ENCODE results near the gene MYO9B.

The MYO9B gene

DNA sequence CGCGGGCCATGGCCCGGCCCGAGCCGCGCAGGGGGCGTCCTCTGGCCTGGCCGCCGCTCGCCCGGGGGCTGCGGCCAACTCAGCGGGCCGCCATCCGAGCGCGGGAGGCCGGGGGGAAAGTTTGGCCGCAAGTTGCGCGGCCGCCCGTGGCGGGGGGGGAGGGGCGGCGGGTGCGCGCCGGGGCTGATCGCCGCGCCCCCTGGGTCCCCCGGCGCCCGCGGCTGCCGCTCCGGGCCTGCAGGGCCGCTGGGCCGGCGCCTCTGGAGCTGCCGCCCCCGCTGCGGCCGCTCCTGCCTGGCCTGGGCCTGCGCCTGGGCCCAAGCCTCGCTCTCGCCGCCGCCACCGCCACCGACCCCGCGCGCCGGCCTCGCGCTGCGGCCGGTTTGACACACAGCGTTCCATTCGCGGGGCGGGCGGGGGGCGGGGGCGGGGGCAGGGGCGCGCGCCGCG, 170.0 kb downstream of the MYO9B start, which contains the start of gene NR2F6:
NR2F6 (minus strand) TSS at position 385 of the 450 bp plus-strand sequence. CDS start 699 bp downstream, outside the sequence.
- DNase-seq: no peak

DNA sequence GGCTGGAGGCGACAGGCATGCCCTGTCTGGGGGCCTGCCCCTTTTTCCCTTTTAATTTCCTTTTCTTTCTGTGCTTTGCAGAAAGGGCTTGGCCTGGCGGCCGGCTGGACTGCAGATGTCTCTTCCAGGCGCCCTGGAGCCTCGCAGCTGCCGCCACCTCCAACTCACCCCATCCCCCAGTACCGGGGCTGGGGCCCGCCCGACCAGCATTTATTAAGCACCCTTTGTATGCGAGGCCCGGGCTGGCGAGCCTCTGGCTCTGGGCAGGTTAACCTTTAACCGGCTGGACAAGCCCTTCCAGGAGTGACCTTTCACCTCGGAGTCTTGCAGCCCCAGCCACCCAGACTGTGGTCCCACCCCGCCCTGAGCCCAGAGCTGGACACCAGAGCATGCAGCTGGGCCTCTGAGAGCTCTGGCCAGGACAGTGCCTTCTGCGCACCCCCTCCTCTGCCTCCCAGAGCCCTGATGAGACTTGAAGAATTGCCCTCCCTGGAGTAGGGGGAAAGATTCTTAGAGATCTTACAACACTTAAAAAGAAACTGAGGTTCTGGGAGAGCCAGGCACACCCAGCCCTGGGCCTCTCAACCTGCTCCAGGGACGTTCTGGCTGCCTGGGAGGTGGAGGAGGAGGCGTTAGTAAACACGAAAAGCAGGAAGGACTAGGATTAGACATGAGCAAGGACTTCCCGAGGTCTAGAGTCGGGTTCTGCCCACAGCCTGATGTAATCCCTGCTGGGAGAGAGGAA, 171.3 kb downstream of the MYO9B start:
- no peak for DNase-seq

DNA sequence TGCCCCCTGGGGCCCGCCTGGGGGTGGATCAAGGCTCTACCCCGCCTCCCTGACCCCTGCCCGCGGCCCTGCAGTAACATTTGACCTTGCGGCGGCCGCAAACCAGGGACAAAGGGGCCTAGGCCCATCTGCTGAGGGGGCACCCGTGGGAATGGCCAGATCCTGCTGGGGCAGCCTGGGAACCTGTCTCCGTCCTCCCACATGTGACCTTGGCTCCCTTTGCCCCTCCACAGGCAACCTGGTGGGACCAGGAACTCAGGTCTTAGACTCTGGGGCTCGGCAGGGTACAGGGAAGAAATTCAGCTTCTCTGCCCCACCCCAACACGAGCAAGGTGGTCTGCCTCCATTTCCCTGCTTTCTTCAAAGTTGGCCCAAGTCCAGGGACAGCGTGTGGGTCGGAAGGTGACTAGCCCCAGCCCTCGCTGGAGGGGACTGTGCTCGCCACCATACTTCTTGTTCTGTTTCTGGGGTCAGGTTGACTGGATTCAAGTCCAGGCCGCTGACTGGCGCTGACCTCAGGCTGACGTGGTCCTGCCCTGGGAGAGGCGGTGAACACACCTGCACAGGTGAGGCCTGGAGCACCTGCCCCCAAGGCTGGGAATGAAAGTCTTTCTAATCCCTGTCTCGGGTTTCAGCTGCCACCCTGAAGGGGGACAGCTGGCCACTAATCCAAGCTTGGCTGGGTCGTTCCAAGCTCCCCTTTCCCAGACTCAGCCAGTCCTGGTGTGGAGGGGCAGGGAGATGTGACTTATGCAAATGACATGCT, 172.6 kb downstream of the MYO9B start:
- DNase-seq: peak; percentile 39 to 69

DNA sequence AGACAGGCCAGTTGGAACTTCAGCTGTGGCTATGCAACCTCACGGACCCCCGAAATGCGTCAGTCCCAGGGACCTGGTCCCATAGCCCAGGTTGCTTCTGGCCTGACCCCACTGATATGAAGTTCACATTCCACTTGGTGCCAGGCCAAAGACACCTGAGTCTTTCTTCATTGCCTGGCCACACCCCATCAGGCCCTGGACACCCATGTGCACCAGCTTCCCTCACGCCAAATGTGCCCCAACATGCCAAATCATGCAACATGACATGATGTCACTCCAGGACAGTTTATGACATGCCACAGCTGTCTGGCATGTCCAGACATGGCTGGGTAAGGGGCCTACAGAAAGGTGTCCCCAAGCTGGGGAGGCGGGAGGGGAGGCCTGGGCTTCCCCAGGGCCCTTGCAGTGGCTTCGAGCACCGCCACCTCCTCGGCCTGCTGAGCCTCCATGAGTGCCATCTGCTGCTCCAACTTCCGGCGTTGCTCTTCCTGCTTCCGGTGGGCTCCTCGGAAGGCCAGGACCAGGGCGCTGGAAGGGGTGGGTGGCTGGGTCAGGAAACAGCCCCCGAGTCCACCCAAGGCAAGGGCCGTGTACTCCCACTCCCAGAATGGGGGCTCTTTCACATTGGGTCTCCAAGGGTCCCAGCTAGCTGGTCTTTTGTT, 174.4 kb downstream of the MYO9B start:
- DNase-seq: no peak

DNA sequence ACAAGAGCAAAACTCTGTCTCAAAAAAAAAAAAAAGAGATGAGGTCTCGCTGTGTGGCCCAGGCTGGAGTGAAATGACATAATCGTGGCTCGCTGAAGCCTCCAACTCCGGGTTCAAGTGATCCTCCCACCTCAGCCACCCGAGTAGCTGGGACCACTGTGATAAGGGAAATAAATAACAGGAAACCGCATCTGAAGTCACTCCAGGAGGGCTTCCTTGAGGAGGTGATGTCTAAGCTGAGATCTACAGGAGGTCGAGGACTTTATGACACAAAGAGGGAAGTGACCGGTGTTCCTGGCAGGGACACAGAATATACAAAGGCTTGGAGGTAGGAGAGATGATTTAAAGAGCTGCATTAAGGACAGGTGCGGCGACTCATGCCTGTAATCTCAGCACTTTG, 179.1 kb downstream of the MYO9B start:
- DNase-seq: no peak

DNA sequence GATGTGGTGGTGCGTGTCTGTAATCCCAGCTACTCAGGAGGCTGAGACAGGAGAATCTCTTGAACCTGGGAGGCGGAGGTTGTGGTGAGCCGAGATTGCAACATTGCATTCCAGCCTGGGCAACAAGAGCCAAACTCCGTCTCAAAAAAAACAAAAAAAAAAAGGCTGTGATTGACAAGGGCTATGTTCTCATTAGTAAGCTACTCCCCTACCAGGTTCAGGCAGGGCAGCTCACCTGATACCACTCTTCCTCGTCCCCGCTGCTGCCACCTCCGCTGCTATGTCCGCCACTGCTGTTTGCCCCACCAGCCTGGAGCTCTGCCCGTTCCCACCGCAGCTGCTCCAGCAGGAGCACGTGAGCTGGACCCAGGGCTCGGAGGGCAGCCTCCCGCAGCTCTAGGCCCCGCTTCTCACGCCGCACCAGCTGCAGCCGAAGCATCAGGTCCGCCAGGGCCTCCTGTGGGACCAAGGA, 179.6 kb downstream of the MYO9B start:
- no peak for DNase-seq

DNA sequence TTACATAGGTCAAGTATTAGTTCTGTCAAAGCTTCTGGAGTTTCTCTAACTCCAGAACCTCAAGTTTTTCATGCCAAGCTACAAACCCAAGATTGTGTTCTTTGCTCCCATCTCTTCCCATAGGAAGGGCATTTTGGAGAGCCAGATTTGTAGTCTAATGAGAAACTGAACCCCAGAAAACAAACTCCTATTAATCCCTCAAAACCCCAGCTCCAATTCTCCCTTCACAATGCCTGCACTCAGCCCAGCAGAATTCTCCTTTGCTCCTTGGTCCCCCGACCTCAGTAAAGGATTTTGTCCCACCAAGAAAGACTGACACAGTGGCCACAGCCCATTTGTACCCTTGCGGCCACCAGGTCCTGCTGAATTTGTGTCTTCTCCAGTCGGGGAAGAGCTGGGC, 180.6 kb downstream of the MYO9B start:
- DNase-seq: no peak

DNA sequence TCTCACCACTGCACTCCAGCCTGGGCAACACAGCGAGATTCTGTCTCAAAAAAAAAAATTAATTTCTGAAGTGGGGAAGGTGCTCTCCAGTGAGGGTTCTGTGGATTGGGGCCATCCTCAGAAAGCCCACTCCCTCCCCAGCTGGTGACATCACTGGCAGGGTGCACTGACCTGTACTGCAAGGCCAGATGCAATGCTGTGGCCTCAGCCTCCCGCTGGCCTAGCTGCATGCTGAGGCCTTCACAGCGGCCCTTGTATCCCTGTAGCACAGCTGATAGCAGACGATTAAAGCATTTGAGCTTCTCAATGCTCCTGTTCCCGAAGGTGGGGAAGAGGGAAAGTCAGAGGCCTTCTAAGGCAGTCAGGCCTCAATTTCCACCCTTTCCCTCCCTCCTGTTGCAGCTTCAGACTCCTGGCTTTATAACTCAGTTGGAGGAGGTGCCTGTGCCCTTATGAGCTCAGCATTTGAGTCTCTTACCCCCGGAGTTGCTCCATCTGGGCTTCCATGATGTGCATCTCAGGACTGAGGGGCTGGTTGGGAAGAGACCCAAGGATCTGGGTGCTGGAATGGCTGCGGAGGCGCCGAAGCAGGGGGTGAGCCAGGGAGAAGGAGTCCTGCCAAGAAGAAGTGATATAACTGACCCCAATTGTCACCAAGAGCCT, 183.7 kb downstream of the MYO9B start:
- no peak for DNase-seq

DNA sequence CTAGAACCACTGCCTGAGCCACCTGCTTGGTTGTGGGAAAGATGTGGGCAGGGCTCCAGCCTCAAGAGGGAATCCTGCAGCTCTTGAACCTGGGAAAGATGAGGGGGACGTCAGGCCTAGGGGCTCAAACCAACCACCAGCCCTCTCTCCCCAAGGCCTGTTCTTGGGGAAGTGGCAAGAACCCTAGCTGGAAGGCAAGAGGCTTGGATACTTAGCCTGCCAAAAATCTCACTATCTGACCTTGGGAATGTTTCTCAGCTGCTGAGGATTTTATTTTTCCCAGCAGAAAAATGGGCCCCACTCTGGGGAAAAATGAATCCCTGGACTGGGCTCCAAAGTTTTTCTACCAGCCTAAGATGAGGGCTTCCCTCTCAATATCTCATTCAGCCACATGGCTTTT, 184.4 kb downstream of the MYO9B start:
- DNase-seq: no peak

DNA sequence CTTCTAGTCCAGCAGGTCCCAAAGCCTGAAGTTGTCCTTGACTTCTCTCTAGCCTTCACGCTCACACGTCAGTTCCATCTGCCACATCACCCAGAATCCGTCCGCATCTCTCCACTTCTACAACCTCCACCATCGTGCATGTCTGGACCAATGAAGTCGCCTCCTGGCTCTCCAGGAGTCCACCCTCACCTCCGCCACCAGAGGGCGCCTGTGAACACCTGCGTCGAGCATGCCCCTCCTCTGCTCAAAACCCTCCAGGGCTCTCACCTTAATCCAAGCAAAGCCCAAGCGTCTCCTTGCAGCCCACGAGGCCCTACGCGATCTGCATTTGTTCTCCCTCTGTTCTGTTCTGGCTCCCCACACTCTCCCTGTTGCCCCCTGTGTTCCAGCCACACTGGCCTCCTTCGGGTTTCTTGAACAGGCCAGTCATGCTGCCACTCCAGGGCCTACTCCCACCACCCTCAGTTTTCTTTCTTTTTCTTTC, 185.3 kb downstream of the MYO9B start:
- peak; percentile 51 to 77 for DNase-seq

DNA sequence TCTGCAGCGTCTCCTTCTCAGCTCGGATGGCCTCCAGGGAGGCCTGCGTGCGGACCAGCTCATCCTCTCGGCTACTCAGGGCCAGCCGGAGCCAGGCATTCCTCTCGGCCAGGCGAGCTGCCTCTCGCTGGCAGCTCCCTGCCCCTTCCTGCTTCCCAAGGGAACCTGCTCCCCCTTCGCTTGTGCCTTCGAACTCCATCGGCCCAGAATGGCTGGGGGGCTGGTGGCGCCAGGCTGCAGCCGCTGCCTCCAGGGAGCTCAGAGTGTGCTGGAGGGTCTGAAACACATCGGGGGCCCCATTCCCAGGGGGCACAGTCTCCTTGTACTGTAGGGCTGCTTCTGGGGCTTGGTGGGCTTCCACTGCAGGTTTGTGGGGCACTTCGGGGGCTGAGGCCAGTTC, 187.0 kb downstream of the MYO9B start:
- no peak for DNase-seq

Data from NCI-H526 (cell line).